ENCODE results near the gene AOPEP. TPM values are rescaled to one million over a fixed set of nuclear protein-coding genes. Genes with fewer than 3 reads are reported as not detected.
"Not testable (repeated sequence)": the region's sequence is repeated elsewhere in the genome, so short reads cannot be mapped to it uniquely, and the experiment has no call there.

AOPEP gene
- total RNA-seq, 2 experiments from 2014 or later, result 5.8 to 6.4 TPM

DNA sequence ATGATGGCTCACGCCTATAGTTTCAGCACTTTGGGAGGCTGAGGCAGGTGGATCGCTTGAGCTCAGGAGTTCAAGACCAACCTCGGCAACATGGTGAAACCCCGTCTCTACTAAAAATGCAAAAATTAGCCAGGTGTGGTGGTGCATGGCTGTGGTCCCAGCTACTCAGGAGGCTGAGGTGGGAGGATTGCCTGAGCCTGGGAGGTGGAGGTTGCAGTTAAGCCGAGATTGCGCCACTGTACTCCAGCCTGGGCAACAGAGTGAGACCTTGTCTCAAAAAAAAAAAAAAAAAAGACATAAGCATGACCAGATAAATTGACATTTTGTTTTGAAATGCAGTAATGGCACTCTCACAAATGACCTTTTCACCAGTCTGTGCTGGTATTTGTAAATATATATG lies 294.1 kb downstream of the AOPEP start:
- CTCF ChIA-PET, result interaction anchor here (0.6 kb wide), 1 partner anchor 1264 kb away, joined by 3 read pairs; no protein-coding TSS in a partner anchor
- H3K27me3 Mint-ChIP-seq (ENCODE audit: low read depth); H3K4me1 Mint-ChIP-seq (ENCODE audit: low read depth); intact Hi-C loops (cut with micrococcal nuclease); H3K36me3 Mint-ChIP-seq (ENCODE audit: low read depth); H3K9me3 Mint-ChIP-seq; H3K27ac Mint-ChIP-seq; H3K4me3 Mint-ChIP-seq; DNase-seq: not testable (repeated sequence)

DNA sequence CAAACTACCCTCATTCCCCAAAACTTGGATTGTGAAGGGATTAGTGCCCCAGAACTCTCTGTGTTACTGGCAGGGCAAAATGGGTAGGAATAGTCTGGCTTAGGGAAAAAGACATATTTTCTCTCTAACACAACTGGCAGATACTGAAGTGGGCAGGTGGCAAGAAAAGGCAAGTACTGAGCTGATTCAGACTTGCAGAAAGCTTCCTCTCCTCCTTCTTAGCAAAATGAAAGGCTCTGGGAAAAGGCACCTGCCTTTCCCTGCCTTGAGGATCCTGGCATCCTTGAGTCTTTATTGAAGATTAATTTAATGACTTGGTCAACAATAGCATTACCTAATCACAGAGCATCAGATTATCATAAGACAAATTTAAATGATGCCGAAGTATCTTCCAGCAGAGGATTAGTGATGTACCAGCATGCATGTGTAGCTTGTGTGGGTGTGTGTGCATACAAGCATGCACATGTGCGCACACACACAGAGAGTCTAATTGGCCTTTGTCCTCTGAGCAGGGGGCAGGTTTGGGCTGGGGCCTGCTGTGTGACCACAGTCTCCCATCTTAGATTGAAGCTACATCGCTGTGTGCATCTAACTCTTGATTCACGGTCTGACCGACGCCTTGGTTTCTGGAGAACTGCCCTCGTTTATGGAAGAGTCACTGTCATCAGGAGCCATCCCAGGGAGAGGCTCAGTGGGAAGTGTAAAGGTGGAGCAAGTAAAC lies 294.8 kb downstream of the AOPEP start:
- no peaks in the 10 kb centered on the region for H3K27me3 Mint-ChIP-seq (ENCODE audit: low read depth)
- CTCF ChIA-PET, result no interaction called here
- H3K9me3 Mint-ChIP-seq, result no peaks in the 10 kb centered on the region
- no peak for DNase-seq
- H3K36me3 Mint-ChIP-seq (ENCODE audit: low read depth), result no peaks in the 10 kb centered on the region
- no peaks in the 10 kb centered on the region for H3K4me1 Mint-ChIP-seq (ENCODE audit: low read depth)
- no peak overlapping the region for H3K27ac Mint-ChIP-seq
- intact Hi-C loops (cut with micrococcal nuclease), result no loop called here
- H3K4me3 Mint-ChIP-seq, result no peak overlapping the region

DNA sequence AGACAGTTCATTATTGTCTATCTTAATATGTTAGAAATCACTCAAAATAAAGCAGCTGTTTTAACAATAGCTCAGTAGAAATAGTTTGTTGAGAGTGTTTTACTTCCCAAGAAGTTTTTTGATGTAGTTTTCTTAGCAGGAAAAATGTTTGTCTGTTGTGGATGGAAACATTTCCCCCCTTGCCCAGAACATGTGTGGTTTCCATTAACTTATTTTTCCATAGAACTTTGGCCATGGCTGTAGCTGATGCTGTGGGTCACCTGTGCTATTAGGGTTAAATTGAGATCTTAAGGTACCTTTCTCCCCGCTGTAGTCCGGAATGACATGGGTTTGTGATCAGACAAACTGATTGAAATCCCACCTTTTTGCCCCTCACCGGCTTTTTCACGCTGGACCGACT lies 296.2 kb downstream of the AOPEP start:
- Mint-ChIP-seq H3K9me3 (no peaks in the 10 kb centered on the region), H3K27ac (no peak overlapping the region), H3K4me3 (no peak overlapping the region), H3K27me3 (ENCODE audit: low read depth) (no peaks in the 10 kb centered on the region), H3K4me1 (ENCODE audit: low read depth) (no peaks in the 10 kb centered on the region), H3K36me3 (ENCODE audit: low read depth) (no peaks in the 10 kb centered on the region)
- no peak for DNase-seq
- CTCF ChIA-PET, result no interaction called here
- intact Hi-C loops (cut with micrococcal nuclease), result no loop called here

DNA sequence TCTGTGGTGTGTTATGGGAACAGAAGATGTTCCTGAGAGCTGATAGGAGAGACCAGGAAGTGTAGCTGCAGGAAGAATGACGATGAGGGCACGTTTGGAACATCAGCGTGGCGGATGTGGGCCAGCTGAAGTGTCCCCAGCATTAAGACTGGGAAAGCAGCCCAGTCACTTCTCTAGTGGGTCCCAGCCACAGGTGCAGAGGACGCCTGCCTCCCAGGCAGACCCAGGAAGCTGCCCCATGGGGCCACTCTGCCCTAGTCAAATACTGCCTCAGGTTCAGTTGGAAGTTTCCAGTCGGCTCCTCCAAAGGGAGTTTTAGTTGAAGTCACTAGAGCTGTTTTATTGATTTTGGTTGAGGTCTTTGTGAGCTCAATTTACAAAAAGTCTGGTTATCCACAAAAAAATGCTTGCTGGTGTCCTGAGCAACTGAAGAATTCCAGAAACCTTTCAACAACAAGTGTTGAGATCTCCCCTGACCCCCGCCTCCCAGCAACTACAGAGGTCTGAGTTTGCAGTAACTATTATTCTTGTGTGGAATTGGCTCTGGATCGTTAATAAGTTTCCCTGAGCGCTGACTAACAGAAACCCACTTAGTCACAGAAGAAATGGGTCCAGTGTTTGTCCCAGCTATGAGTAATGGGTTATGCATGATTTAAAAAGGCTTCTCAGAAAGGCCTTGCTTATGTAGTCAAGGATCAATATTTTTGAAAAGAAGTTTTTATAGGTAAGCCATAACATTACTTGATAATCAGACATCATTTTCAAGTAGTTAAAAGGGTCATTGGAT lies 296.9 kb downstream of the AOPEP start:
- DNase-seq, result no peak
- H3K27ac Mint-ChIP-seq, result no peak overlapping the region
- intact Hi-C loops (cut with micrococcal nuclease), result no loop called here
- H3K27me3 Mint-ChIP-seq (ENCODE audit: low read depth), result no peaks in the 10 kb centered on the region
- H3K9me3 Mint-ChIP-seq, result no peaks in the 10 kb centered on the region
- H3K36me3 Mint-ChIP-seq (ENCODE audit: low read depth), result no peaks in the 10 kb centered on the region
- no peak overlapping the region for H3K4me3 Mint-ChIP-seq
- CTCF ChIA-PET, result no interaction called here
- no peaks in the 10 kb centered on the region for H3K4me1 Mint-ChIP-seq (ENCODE audit: low read depth)

DNA sequence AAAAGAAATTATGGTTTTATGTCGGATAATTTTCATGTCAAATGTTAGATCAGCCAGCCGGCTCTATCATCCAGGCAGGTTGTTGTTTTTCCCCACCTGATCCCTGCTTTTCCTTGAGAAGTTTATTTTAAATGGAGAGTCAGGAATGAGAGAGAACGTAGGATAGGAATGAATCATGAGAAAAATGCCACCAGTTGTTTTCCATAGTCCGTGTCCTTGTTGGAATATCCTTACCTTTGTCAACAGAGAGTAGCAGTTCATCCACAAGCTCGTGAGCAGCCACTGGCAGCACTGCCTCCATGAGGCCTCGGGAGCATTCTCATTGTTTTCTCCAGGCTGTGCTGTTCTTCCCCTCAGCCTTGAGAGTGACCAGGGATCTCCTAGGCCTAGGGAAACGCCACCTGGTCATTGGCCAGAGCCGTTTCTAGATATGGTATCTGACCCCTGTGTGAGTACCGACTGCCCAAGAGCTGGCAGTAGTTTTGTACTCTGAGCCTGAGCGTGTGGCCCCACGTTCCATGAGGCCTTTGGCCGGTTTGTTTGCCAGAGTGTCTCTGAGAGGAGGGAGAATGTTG lies 297.7 kb downstream of the AOPEP start:
- Mint-ChIP-seq H3K27ac (no peak overlapping the region), H3K9me3 (no peaks in the 10 kb centered on the region), H3K27me3 (ENCODE audit: low read depth) (no peaks in the 10 kb centered on the region), H3K4me1 (ENCODE audit: low read depth) (no peaks in the 10 kb centered on the region), H3K36me3 (ENCODE audit: low read depth) (no peaks in the 10 kb centered on the region), H3K4me3 (no peak overlapping the region)
- DNase-seq, result no peak
- CTCF ChIA-PET, result no interaction called here
- intact Hi-C loops (cut with micrococcal nuclease), result no loop called here

DNA sequence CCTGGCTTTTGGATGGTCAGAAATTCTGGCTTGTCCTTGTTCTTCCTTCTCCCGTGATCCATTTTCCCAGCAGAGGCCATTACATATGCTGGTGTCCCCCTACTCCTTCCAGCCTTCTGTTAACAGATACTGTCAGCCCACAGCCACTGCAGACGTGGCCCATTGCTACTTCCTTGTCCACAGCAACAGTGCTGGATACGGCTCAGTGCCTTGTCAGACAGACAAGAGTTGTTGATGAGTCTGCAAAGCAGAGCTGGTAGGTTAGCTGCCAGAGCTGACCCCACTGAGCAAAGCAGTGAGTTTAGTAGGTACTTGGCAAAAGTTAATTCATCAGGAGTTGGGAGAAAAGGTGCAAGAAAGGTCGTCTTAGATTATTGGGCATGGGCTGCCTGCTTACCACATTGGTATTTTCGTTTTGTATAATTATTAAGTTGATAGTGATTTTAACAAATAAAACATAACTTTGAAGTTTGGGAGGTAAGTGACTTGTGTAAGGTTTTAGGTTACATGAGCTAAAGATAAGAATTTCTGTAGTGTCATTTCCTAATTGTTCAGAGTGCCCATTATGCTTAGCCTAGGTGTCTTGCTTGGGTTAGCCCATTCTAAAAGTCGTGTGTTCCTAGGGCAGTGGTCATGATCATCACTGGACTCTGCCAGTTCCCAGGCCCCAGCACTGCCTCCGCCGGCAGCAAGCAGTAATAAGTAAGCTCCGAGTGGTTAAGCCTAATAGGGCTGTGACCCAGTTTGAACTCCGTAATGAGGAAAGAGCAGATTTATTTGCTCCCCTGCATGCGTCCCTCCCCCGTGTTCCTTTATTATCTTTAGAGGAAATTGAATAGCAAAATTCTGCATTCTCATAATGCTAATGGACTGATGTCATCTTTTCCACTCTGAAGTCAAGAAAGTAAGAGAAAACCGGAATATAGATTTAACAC lies 299.0 kb downstream of the AOPEP start:
- Mint-ChIP-seq H3K9me3 (no peaks in the 10 kb centered on the region), H3K4me1 (ENCODE audit: low read depth) (no peaks in the 10 kb centered on the region), H3K36me3 (ENCODE audit: low read depth) (no peaks in the 10 kb centered on the region), H3K4me3 (no peak overlapping the region), H3K27ac (no peak overlapping the region), H3K27me3 (ENCODE audit: low read depth) (no peaks in the 10 kb centered on the region)
- CTCF ChIA-PET, result no interaction called here
- intact Hi-C loops (cut with micrococcal nuclease), result no loop called here
- DNase-seq, result no peak

DNA sequence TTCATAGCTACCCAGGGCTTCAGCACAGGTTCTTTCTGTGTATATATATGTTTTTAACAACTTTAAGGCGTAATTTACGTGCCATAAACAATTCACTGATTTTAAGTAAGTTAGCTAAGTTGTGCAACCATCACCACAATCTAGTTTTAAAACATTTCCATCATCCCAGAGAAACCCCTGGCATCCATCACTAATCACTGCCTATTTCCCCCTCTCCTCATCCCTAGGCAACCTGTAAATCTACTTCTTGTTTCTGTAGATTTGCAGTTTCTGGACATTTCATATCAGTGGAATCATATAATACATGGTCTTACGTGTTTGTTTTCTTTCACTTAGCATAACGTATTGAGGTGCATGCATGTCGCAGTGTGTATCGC lies 299.6 kb downstream of the AOPEP start:
- H3K36me3 Mint-ChIP-seq (ENCODE audit: low read depth), result no peaks in the 10 kb centered on the region
- no peak for DNase-seq
- H3K4me1 Mint-ChIP-seq (ENCODE audit: low read depth), result no peaks in the 10 kb centered on the region
- H3K27ac Mint-ChIP-seq, result no peak overlapping the region
- H3K27me3 Mint-ChIP-seq (ENCODE audit: low read depth), result no peaks in the 10 kb centered on the region
- CTCF ChIA-PET, result no interaction called here
- H3K4me3 Mint-ChIP-seq, result no peak overlapping the region
- H3K9me3 Mint-ChIP-seq, result no peaks in the 10 kb centered on the region
- intact Hi-C loops (cut with micrococcal nuclease), result no loop called here

GRCh38 chr9:95027914-95028852 lies 301.7 kb downstream of the AOPEP start:
- no peaks in the 10 kb centered on the region for H3K36me3 Mint-ChIP-seq (ENCODE audit: low read depth)
- H3K27ac Mint-ChIP-seq, result no peak overlapping the region
- H3K4me1 Mint-ChIP-seq (ENCODE audit: low read depth), result no peaks in the 10 kb centered on the region
- no peak for DNase-seq
- H3K9me3 Mint-ChIP-seq, result no peaks in the 10 kb centered on the region
- intact Hi-C loops (cut with micrococcal nuclease), result no loop called here
- no peaks in the 10 kb centered on the region for H3K27me3 Mint-ChIP-seq (ENCODE audit: low read depth)
- H3K4me3 Mint-ChIP-seq, result no peak overlapping the region
- CTCF ChIA-PET, result interaction anchor here (0.6 kb wide), 1 partner anchor 154 kb away, joined by 3 read pairs; no protein-coding TSS in a partner anchor

- no peaks in the 10 kb centered on the region for H3K9me3 Mint-ChIP-seq
- intact Hi-C loops (cut with micrococcal nuclease), result no loop called here
- H3K27me3 Mint-ChIP-seq (ENCODE audit: low read depth), result no peaks in the 10 kb centered on the region
- DNase-seq, result no peak
- no peaks in the 10 kb centered on the region for H3K36me3 Mint-ChIP-seq (ENCODE audit: low read depth)
- CTCF ChIA-PET, result interaction anchor here (0.6 kb wide), 1 partner anchor 153 kb away, joined by 3 read pairs; no protein-coding TSS in a partner anchor
- no peaks in the 10 kb centered on the region for H3K4me1 Mint-ChIP-seq (ENCODE audit: low read depth)
- H3K4me3 Mint-ChIP-seq, result no peak overlapping the region
- no peak overlapping the region for H3K27ac Mint-ChIP-seq
Observed at GRCh38 chr9:95028853-95029219, 302.3 kb downstream of the AOPEP start.

- H3K36me3 Mint-ChIP-seq (ENCODE audit: low read depth), result no peaks in the 10 kb centered on the region
- H3K4me3 Mint-ChIP-seq, result no peak overlapping the region
- CTCF ChIA-PET, result no interaction called here
Observed at GRCh38 chr9:95029288-95029687, 302.8 kb downstream of the AOPEP start.

DNA sequence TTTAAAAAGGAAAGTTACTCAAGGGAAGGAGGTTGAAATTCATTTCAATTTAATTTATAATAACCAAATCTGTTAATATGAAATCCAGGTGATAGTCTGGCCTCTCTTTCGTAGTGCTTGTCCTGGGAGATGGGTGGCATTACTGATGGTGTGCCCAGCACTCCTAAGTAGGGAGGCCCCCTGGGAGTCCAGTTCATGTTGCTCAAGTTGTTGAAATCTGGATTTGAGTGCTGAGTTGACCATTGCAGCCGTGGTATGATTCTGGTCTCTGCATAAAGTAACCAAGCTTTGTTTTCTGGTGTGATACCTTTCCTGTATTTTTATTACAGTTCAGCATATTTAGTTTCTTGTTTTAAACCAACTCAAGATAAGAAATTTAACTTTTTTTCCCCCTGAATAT lies 303.2 kb downstream of the AOPEP start:
- no peak for DNase-seq

More at GRCh38 chr9:95029288-95029687, 302.8 kb downstream of the AOPEP start:
- Mint-ChIP-seq H3K27ac (no peak overlapping the region), H3K9me3 (no peaks in the 10 kb centered on the region), H3K4me1 (ENCODE audit: low read depth) (no peaks in the 10 kb centered on the region), H3K27me3 (ENCODE audit: low read depth) (no peaks in the 10 kb centered on the region)
- no peak for DNase-seq
- intact Hi-C loops (cut with micrococcal nuclease), result no loop called here

More for the DNA sequence above, 303.2 kb downstream of the AOPEP start:
- Mint-ChIP-seq H3K27me3 (ENCODE audit: low read depth) (no peaks in the 10 kb centered on the region), H3K4me1 (ENCODE audit: low read depth) (no peaks in the 10 kb centered on the region), H3K36me3 (ENCODE audit: low read depth) (no peaks in the 10 kb centered on the region), H3K27ac (no peak overlapping the region), H3K4me3 (no peak overlapping the region), H3K9me3 (no peaks in the 10 kb centered on the region)
- intact Hi-C loops (cut with micrococcal nuclease), result no loop called here
- CTCF ChIA-PET, result no interaction called here

Measured in activated naive CD4-positive, alpha-beta T cell treated with anti-CD3 and anti-CD28 coated beads for 36 hours (primary cell).